NCI-H1694 treated with DMSO at 0.1 percent for 48 hours (cell line): ENCODE data around the gene USH1G.

Experiments used
- DNase-seq: peaks from one replicate; lab custom pipeline; 2025; lab: John Stamatoyannopoulos, UW

USH1G gene

DNA sequence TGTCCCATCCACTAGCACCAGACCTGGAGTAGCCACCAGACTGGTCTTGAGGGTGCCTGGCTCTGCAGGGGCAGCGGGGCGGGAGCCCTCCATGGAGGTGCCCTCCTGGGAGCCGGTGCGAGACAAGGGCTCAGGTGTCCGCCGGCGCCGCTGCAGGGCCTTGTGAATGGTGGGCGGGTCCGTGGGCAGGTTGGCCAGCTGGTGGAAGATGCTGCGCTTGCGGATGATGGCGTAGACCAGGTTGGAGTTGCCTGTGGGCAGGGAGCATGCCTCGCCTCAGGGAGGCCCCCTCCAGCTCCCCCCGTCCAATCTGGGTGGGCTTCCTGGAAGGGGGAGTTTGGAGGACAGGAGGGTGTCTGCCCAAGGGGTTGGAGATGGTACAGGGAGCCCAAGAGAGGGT is 31.1 kb upstream of the USH1G start:
- DNase-seq = no peak

DNA sequence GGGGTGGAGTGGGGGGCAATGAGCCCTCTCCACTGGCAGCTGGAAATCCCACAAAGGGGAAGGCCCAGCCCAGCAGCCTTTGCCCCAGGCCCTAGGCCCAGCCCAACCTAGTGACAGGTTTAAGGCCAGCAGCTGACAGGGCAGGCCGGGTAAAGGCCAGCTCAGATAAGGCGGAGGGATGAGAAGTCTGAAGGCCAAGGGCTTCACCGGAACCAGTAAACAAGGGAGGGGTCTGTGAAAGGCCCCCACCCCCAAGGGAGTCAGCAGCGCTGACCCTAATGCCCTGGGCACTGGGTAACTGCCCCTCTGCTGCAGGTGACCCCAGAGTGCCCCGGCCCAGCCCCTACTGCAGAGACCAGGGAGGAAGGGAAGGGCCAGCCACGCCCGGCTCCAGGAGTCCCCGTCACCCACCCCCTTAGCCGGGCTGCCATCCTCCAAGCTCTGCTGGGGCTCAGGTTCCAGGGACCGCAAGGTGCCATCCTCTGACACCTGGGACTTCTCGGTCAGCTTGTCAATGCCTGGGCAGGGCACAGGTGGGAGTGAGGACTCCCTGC is 30.2 kb upstream of the USH1G start:
- no peak for DNase-seq

DNA sequence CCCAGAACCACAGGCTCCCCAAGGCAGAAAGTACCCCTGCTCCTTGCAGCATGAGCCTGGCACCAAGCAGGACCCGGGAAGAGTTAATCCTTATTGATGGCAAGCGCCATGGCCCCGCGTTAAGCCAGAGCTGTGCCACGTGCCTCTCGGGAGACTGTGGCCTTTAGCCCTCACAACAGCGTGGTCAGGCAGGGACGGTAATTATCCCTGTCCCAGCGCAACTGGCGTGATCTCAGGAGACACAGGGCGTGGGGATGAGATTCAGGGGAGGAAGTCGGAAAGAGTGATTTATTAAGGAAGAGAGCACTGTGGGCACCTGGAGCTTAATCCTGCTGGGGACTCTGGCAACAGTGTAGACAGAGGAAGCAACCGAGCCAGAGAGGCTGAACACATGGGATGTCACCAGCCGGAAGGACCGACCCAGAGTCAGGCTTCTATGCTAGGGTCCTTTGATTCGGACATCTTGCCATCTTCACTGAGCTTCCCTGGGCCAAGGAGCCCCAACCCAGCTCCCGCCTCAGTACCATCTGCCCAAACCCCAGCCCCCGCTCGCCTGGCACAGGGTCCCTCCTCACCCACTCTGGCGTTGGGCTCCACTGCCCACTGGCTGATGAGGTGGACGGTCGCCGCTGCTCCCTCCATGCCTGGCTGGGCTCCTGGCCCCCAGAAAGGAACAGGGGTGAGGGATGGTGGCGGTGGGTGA is 29.5 kb upstream of the USH1G start:
- no peak for DNase-seq

GRCh38 chr17:74951680-74952421 is 28.8 kb upstream of the USH1G start:
- no peak for DNase-seq

DNA sequence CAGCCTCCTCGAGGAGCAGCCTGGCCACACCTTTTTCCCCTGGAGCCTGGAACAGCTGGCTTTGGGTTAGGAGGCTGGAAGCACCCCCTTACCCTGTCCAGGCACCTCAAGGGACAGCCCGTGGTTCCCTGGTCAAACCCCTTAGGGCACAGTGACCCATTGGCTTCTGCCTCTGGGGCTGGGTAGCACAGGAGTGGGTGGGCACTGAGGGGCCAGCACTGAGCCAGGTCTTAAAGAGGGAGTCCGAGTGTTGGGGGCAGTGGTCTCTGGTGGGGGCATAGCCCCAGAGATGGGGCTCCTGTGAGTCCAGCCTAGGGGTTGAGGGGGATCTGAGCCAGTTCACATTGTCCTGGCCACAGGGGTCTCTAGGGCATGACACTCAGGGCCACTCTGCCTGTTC is 28.0 kb upstream of the USH1G start:
- no peak for DNase-seq

DNA sequence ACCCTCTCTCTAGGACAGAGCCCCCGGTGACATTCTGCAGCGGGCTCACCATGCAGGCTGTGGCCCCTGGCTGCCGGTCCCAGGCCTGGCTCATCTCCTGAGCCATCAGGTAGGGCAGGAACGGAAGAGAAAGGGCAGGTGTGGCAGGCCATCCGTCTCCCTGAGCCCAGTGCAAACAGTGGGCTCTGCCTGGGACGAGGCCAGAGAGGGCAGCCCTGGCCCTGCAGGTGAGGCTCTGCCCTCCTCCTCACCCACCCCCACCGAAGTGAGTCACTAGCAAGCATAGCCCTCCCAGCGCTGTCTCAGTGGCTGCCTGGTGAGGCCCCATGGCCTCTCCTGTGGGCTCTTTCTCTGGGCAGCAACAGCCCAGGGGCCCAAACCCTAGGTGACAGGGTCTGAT is 27.2 kb upstream of the USH1G start:
- no peak for DNase-seq

GRCh38 chr17:74949455-74950115 is 26.5 kb upstream of the USH1G start:
- DNase-seq = no peak

DNA sequence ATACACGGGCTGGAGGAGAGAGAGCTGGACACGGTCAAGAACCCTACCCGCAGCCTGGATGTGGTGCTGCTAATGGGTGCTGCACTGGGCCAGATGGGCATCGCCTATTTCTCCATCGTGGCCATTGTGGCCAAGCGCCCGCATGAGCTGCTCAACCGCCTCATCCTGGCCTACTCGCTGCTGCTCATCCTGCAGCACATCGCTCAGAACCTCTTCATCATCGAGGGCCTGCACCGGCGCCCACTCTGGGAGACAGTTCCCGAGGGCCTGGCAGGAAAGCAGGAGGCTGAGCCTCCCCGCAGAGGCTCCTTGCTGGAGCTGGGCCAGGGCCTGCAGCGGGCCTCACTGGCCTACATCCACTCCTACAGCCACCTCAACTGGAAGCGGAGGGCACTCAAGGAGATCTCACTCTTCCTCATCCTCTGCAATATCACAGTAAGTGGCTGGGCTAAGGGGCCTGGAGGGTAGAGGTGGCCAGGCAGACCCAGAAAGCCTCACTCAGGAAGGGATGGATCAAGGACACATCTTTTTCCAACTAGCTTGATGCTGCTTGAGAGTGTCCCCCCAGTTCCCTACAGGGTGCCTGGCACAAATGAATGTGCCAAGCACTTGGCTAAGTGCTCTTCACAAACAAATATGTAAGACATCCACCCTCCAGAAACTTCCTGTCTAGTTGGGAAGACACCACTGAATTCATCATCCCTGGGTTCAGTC is 24.1 kb upstream of the USH1G start:
- DNase-seq = no peak

- no peak for DNase-seq
Measured at GRCh38 chr17:74946641-74947040, 23.6 kb upstream of the USH1G start.

DNA sequence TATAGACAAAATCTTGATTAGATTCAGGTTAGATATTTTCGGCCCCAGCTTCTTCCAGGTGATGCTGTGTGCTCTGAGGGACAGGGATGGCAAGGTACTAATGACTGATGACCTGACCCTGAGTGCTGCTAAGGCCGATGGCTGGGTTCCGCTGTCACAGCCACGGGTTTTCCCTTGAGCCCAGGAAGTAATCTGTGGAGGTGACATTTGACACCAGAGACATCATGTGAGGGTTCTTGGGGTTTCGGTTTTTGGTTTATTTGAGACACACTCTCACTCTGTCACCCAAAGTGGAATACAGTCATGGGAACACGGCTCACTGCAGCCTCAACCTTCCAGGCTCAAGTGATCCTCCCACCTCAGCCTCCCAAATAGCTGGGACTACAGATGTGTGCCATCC is 22.5 kb upstream of the USH1G start:
- no peak for DNase-seq

- no peak for DNase-seq
Measured at GRCh38 chr17:74943808-74944522, 20.9 kb upstream of the USH1G start.

DNA sequence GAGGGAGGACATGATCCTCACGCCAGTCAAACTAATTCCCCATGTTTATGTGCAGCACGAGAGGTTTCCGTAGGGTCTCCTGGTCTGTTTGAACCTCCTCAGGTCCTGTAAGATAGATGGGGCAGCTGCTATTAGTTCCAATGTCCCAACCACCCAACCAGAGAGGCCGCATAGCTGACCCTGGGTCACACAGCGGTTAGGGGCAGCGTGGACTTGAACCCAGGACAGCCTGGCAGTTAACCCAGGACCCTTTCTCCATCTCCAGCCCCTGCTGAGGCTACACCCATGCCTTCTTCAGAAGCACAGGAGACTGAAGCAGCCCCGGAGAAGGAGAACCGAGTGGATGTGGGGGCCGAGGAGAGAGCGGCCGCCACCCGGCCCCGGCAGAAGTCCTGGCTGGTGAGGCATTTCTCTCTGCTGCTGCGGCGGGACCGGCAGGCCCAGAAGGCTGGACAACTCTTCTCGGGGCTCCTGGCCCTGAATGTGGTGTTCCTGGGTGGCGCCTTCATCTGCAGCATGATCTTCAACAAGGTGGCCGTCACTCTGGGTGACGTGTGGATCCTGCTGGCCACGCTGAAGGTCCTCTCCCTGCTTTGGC is 18.2 kb upstream of the USH1G start:
- no peak for DNase-seq

DNA sequence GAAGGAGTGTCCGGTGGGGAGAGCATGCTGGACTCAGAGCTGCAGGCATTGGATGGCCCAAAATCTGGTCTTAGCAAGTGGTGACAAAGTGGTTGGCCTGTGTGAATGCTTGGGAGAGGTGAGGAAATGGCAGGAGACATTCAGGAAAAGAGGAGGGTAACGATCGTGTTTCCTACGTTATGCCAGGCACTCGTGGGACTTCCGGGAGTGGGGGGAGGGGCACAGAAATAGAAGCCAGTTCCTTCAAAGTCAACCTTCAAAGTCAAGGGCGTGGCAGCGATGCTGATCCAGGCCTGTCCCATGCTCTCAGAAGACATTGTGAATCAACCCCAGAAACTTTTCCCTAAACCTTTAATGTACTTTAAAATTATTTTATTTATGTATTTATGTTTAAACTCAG is 16.5 kb upstream of the USH1G start:
- no peak for DNase-seq

DNA sequence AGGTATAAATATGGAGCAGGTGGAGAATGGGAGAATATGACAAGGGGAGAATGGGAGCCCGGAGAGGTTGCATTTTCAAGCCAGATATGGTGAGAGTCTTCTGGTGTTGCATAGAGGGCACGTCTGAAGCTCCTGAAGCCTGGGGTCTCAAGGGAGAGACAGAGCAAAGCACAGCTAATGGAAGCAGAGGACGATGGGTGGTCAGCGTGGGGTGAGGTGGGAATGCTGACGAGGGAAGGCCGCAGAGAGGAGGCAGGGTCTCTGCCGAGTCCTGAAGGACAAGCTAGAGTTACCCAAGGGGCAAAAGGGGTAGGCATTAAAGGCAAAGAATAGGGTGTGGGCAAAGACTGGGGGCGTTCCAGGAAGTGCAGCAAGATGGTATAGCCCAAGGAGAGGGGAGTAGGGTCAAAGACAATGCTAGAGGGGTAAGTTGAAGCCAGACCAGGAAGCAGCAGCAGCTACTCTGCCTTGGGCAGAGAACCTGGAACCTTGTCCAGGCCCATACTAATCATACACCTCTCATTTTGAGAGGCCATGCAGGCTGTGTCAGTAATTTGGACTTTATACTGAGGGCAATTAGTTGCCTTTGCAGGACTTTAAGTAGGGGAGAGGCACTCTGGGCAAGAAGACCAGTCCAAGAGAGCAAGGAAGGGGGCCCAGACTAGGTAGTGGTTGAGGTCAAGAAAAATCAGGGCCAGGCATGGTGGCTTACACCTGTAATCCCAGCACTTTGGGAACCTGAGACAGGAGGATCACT is 15.3 kb upstream of the USH1G start:
- no peak for DNase-seq

DNA sequence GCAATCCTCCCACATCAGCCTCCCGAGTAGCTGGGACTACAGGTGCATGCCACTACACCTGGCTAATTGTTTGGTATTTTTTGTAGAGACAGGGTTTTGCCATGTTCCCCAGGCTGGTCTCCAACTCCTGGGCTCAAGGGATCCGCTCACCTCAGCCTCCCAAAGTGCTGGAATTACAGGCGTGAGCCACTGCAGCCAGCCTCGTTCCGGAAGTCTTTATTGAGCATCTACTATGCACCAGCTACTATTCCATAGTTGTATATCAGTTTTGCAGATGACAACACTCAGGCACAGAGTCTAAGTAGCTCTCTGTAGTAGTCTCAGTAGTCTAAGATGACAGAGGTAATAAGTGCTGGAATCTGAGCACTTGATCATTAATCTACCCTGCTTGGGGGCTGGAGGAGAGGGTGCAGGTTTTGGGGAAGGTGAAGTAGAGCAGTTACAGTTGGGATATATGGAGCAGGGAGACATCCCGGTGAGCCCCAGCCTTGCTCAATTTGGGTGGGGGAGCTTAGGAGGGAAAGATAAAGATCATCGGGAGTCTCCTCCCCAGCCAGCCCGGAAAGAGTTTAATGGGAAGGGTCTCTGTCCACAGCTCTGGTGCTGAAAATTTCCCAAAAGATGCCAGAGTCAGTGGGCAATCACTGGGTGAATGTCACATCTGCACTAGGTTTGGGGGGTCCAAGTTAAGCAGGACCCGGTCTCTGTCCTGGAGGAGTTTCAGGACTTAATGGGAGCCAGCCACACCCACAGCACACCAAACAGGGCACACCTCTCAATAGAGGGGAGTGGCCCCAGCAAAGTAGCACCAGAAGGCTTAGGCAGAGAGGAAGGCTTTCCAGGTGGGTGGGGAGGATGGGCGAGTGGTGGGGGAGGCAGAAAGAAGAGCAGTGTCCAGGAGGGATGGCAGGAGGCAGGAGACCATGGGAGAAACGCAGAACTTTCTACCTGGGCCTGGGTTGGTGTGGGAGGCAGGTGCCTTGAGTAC is 14.3 kb upstream of the USH1G start:
- DNase-seq = no peak

GRCh38 chr17:74936470-74936799 is 13.4 kb upstream of the USH1G start:
- DNase-seq = no peak

DNA sequence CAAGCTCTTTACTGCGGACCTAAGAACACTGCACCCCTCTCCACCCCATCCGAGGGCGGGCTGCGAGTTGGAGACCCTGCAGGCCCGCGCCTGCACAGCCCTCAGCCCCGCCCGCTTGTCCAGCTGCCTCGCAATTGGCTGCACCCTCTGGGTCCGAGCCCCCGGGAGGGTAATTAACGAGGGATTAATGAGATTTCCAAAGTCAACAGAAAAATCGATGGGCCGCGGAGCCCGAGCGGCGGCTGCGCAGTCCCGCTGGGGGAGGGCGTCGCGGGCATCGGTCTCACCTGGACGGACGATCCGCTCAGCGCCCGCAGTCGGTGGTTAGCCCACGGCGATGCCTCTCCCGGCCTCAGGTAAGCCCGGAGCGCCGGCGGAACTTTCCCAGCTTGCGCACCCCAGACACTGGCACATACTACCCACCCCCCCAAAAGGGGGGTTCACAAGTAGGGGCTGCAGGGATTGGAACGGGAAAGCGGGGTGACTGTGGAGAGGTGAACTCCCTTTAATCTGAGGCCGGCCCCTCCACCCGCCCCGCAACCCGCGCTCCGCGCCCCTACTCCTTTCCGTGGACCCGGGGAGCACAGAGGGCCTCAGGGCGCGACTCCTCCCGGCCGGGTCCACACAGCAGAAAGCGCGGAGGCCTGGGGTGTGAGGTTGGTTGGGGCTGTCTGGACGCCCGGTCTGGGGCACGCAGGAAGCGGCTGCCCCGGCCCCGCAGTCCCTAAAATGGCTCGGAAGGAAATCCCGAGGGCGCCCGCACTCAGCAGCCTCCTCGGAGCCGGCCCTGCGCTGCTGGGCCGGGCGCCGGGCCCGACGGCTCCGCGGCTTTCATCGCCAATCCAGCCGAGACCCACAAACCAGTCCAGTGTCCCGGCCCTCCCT is 12.8 kb upstream of the USH1G start, which contains the start of gene OTOP3:
Gene OTOP3, plus strand, starts transcription at position 314 of the 885 bp plus-strand sequence. Its CDS starts 24 bp downstream, at position 338.
- no peak for DNase-seq

GRCh38 chr17:74935048-74935447 is 12.0 kb upstream of the USH1G start:
- no peak for DNase-seq
